IMR-90 (cell line): ENCODE measurements around the gene PSMA1. TPM values are rescaled to one million over a fixed set of nuclear protein-coding genes. Genes with fewer than 3 reads are reported as not detected.

ENCODE experiments used
- ATAC-seq: fragments of 200-7000 bp; cut with Tn5 transposase; 2 replicates; pipeline ENCODE4 v1.9.1; 2020; ENCODE audit warnings: low read depth, mild to moderate bottlenecking, moderate library complexity
- BruUV-seq: library from RNA; stranded (reverse); fragments of 400-500 nt; replicated peaks from 2 replicates; lab custom pipeline; 2021; lab: Mats Ljungman, UMichigan
- CTCF ChIA-PET: fragments of 300-600 bp; formaldehyde crosslinking; extraction: SDS; loops from one replicate; lab custom pipeline; 2021; ENCODE audit warnings: antibody characterized with exemption; lab: Yijun Ruan, JAX
- POLR2A ChIA-PET: fragments of 300-600 bp; sonication (Branson Sonifier 250); formaldehyde crosslinking; loops from one replicate; lab custom pipeline; 2022; ENCODE audit warnings: antibody characterized with exemption; ENCODE audit not compliant: unreplicated experiment; lab: Charles Lee
- DNase-seq: peaks from one replicate; pipeline ENCODE4 v3.0.0; 2013
- H2AFZ ChIP-seq: replicated peaks from 2 replicates; pipeline ENCODE3; 2013; ENCODE audit warnings: low read length, mild to moderate bottlenecking; ENCODE audit not compliant: poor library complexity
- H2AK5ac ChIP-seq: 2 replicates; pipeline ENCODE4 v1.6.1; 2013; ENCODE audit warnings: low read depth, low read length, inconsistent platforms
- H2AK9ac ChIP-seq: replicated peaks from 2 replicates; pipeline ENCODE3; 2013; ENCODE audit warnings: mild to moderate bottlenecking, low read depth, low read length, moderate library complexity; ENCODE audit not compliant: poor library complexity
- H2BK120ac ChIP-seq: 2 replicates; pipeline ENCODE4 v1.6.1; 2013; ENCODE audit warnings: low read depth, low read length, inconsistent platforms
- H2BK15ac ChIP-seq: 3 replicates; pipeline ENCODE4 v1.6.1; 2013; ENCODE audit warnings: low read depth, low read length, inconsistent platforms
- H2BK20ac ChIP-seq: 2 replicates; pipeline ENCODE4 v1.6.1; 2013; ENCODE audit warnings: low read depth, mild to moderate bottlenecking, inconsistent platforms, low read length, moderate library complexity
- H2BK5ac ChIP-seq: 2 replicates; pipeline ENCODE4 v1.6.1; 2013; ENCODE audit warnings: mild to moderate bottlenecking, low read depth, low read length, inconsistent platforms; ENCODE audit not compliant: poor library complexity, severe bottlenecking
- H3K14ac ChIP-seq: replicated peaks from 2 replicates; pipeline ENCODE4 v1.6.1; 2013; ENCODE audit warnings: low read depth, low read length, inconsistent platforms
- H3K18ac ChIP-seq: 2 replicates; pipeline ENCODE4 v1.6.1; 2013; ENCODE audit warnings: low read depth, low read length, control low read depth
- H3K23ac ChIP-seq: 2 replicates; pipeline ENCODE4 v1.6.1; 2013; ENCODE audit warnings: low read depth, low read length, inconsistent platforms
- H3K27ac ChIP-seq: 2 replicates; pipeline ENCODE4 v1.5.1; 2013; ENCODE audit warnings: mild to moderate bottlenecking, control low read depth, low read length; ENCODE audit not compliant: insufficient read depth
- H3K27me3 ChIP-seq: 2 replicates; pipeline ENCODE4 v1.6.1; 2013; ENCODE audit warnings: low read length; ENCODE audit not compliant: control insufficient read depth, insufficient read depth
- H3K36me3 ChIP-seq: 2 replicates; pipeline ENCODE4 v1.6.1; 2013; ENCODE audit warnings: low read length, mixed read lengths; ENCODE audit not compliant: control insufficient read depth, insufficient read depth
- H3K4ac ChIP-seq: 2 replicates; pipeline ENCODE4 v1.6.1; 2013; ENCODE audit warnings: low read depth, low read length, inconsistent platforms
- H3K4me1 ChIP-seq: 2 replicates; pipeline ENCODE4 v1.6.1; 2013; ENCODE audit warnings: low read length, mixed read lengths; ENCODE audit not compliant: control insufficient read depth, insufficient read depth
- H3K4me2 ChIP-seq: 2 replicates; pipeline ENCODE4 v1.6.1; 2013; ENCODE audit warnings: low read depth, mild to moderate bottlenecking, control low read depth, low read length, moderate library complexity
- H3K4me3 ChIP-seq: 2 replicates; pipeline ENCODE4 v1.5.1; 2013; ENCODE audit warnings: low read depth, mild to moderate bottlenecking, control low read depth, low read length, moderate library complexity; ENCODE audit not compliant: insufficient read depth
- H3K56ac ChIP-seq: 2 replicates; pipeline ENCODE4 v1.6.1; 2013; ENCODE audit warnings: low read length, inconsistent platforms; ENCODE audit not compliant: insufficient read depth; ENCODE audit errors: extremely low read depth
- H3K79me1 ChIP-seq, 2 experiments: 2 replicates each; pipeline ENCODE4 v1.6.1; 2013; ENCODE audit warnings: low read length in 2 of 2, inconsistent platforms in 1 of 2, low read depth in 1 of 2
- H3K9ac ChIP-seq: 2 replicates; pipeline ENCODE4 v1.6.1; 2013; ENCODE audit warnings: low read depth, low read length, control low read depth
- H3K9me1 ChIP-seq: 2 replicates; pipeline ENCODE4 v1.6.1; 2013; ENCODE audit warnings: low read length, inconsistent platforms; ENCODE audit not compliant: insufficient read depth
- H3K9me3 ChIP-seq: 2 replicates; pipeline ENCODE4 v1.6.1; 2013; ENCODE audit warnings: low read length; ENCODE audit not compliant: control insufficient read depth, insufficient read depth
- H4K20me1 ChIP-seq: 2 replicates; pipeline ENCODE4 v1.6.1; 2013; ENCODE audit warnings: low read length, inconsistent platforms; ENCODE audit not compliant: insufficient read depth
- H4K5ac ChIP-seq: 2 replicates; pipeline ENCODE4 v1.6.1; 2013; ENCODE audit warnings: mild to moderate bottlenecking, low read depth, low read length, control low read depth
- H4K8ac ChIP-seq, 2 experiments: 2 replicates each; pipeline ENCODE4 v1.6.1; 2013; ENCODE audit warnings: low read depth in 2 of 2, low read length in 2 of 2, control low read depth in 1 of 2, inconsistent platforms in 1 of 2
- H4K91ac ChIP-seq: 2 replicates; pipeline ENCODE4 v1.6.1; 2013; ENCODE audit warnings: low read depth, low read length, inconsistent platforms; ENCODE audit not compliant: insufficient read depth
- FOS ChIP-seq: fragments of 150-350 bp; IDR thresholded peaks from 2 replicates; pipeline ENCODE4 v1.6.1; 2016; ENCODE audit warnings: low read depth, low read length
- MAFK ChIP-seq: IDR thresholded peaks from 2 replicates; pipeline ENCODE4 v1.6.1; 2012; ENCODE audit warnings: low read depth, low read length, improper control_type of control experiment
- MXI1 ChIP-seq: IDR thresholded peaks from 2 replicates; pipeline ENCODE4 v1.6.1; 2012; ENCODE audit warnings: low read depth, mild to moderate bottlenecking, low read length, moderate library complexity, borderline replicate concordance
- NFE2L2 ChIP-seq: fragments of 150-350 bp; IDR thresholded peaks from 2 replicates; pipeline ENCODE4 v1.6.1; 2016; ENCODE audit warnings: low read depth, mild to moderate bottlenecking, low read length
- POLR2A ChIP-seq: IDR thresholded peaks from 2 replicates; pipeline ENCODE4 v1.6.1; 2012; ENCODE audit warnings: mild to moderate bottlenecking, low read depth, low read length
- RCOR1 ChIP-seq: IDR thresholded peaks from 2 replicates; pipeline ENCODE4 v1.6.1; 2012; ENCODE audit warnings: mild to moderate bottlenecking, low read length, improper control_type of control experiment; ENCODE audit not compliant: insufficient replicate concordance
- RFX5 ChIP-seq: IDR thresholded peaks from 2 replicates; pipeline ENCODE4 v1.8.0; 2012; ENCODE audit warnings: low read depth, mild to moderate bottlenecking, low read length, moderate library complexity
- SMC3 ChIP-seq: fragments of 150-350 bp; IDR thresholded peaks from 2 replicates; pipeline ENCODE4 v1.6.1; 2016; ENCODE audit warnings: low read depth, mild to moderate bottlenecking, antibody characterized with exemption, low read length, moderate library complexity
- WGBS, 2 experiments: methylation state at CpG; one replicate each; pipeline versions ENCODE4 v1.1.5 to v1.1.7; 2013; ENCODE audit warnings: missing lambda C conversion rate in 2 of 2; ENCODE audit not compliant: insufficient read length in 1 of 2; ENCODE audit errors: extremely low coverage in 2 of 2; 5-methylcytosine and 5-hydroxymethylcytosine counted together
- dilution Hi-C: fragments of 300-500 bp; cut with HindIII; formaldehyde crosslinking; loops from one replicate; pipeline ENCODE4 v1.14.3; 2018; ENCODE audit warnings: low sequenced_read_pairs; ENCODE audit not compliant: unreplicated experiment
- in situ Hi-C: fragments of 300-500 bp; cut with MboI; formaldehyde crosslinking; loops from 3 replicates; pipeline ENCODE4 v1.14.3; 2019; ENCODE audit warnings: low sequenced_read_pairs, inconsistent platforms, mixed read lengths
- intact Hi-C: fragments of 100-400 bp; cut with micrococcal nuclease; formaldehyde crosslinking; loops from 2 replicates; pipeline ENCODE4 v1.10.0; 2022
- polyA plus RNA-seq, 3 experiments: library from polyadenylated mRNA; depleted of rRNA; stranded (reverse); fragments of >200 nt; gene quantifications; 2 replicates each; pipeline ENCODE4 v1.2.3, GENCODE V29; 2012; ENCODE audit warnings: low replicate concordance in 1 of 3
- total RNA-seq: library from RNA; depleted of rRNA; stranded (reverse); fragments of >200 nt; gene quantifications from 2 replicates; pipeline ENCODE4 v1.2.3, GENCODE V29; 2012

Gene PSMA1
- total and polyA plus RNA-seq, 2 of the 4 experiments (the other 2 are of a cell fraction) = 179 to 194 TPM

DNA sequence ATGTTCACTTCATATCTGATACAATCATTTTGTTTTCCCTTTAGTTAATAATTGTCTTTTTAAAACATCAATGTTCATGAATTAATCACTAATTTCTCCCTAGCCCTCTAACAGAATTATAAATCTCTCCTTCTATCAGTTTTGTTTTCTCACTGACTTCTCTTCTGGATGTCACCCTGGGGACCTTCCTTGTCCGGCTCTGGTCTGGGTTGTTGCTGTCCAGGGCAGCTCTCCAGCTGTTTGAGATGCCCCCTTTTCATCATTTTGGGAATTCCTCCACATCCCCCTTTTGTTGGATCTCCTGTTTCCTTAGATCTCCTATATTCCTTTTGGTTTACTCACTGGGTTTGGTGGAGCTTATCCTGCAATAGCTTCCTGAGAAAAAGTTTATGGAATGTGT, 35.6 kb upstream of the PSMA1 start:
- no TSS peak for BruUV-seq

More for the DNA sequence above, 35.6 kb upstream of the PSMA1 start:
- Histone ChIP-seq H2AFZ (no peak overlapping the region), H3K4me2 (no peak overlapping the region), H2AK9ac (no peak overlapping the region), H3K79me1 (no peaks in the 10 kb centered on the region), H4K8ac (no peak overlapping the region), H4K20me1 (no peaks in the 10 kb centered on the region), H3K9ac (no peak overlapping the region), H3K9me3 (no peaks in the 10 kb centered on the region), H2AK5ac (no peak overlapping the region), H2BK15ac (no peak overlapping the region), H3K56ac (no peak overlapping the region), H3K23ac (no peak overlapping the region), H3K36me3 (no peaks in the 10 kb centered on the region), H3K4me3 (no peak overlapping the region), H3K4ac (no peak overlapping the region), H2BK120ac (no peak overlapping the region), H2BK20ac (no peak overlapping the region), H3K27ac (no peak overlapping the region), H4K91ac (no peak overlapping the region), H3K27me3 (peaks cover 4% of the 10 kb centered on the region; the same call in 1 of the 2 replicates), H3K9me1 (no peaks in the 10 kb centered on the region; the same call in 1 of the 2 replicates), H3K14ac (no peak overlapping the region), H3K18ac (no peak overlapping the region), H2BK5ac (no peak overlapping the region), H4K5ac (no peak overlapping the region), H3K4me1 (no peaks in the 10 kb centered on the region)
- intact Hi-C loops = no loop called here
- WGBS, 2 experiments = no CpG with 5 or more reads among the region's 1 CpG
- CTCF ChIA-PET = no interaction called here
- no peak for ATAC-seq
- POLR2A ChIA-PET = no interaction called here
- dilution Hi-C loops = no loop called here
- in situ Hi-C loops = no loop called here
- TF ChIP-seq FOS = no peak
- TF ChIP-seq NFE2L2 = no peak
- no peak for TF ChIP-seq SMC3
- TF ChIP-seq POLR2A = no peak
- TF ChIP-seq MAFK = no peak
- no peak for TF ChIP-seq MXI1
- no peak for TF ChIP-seq RFX5
- TF ChIP-seq RCOR1 = no peak
- DNase-seq = no peak
